ENCODE results near the gene P2RY11. TPM values are rescaled to one million over a fixed set of nuclear protein-coding genes. Genes with fewer than 3 reads are reported as not detected.

P2RY11 gene
- total RNA-seq, 1 donor from 2014 or later: 27.7 TPM

- intact Hi-C loops (cut with micrococcal nuclease): no loop called here
Observed at GRCh38 chr19:10092648-10093294, 18.7 kb upstream of the P2RY11 start.

GRCh38 chr19:10093295-10094186 is 18.0 kb upstream of the P2RY11 start:
- intact Hi-C loops (cut with micrococcal nuclease): no loop called here

GRCh38 chr19:10095622-10095947 is 15.9 kb upstream of the P2RY11 start:
- intact Hi-C loops (cut with micrococcal nuclease): loop anchor here (5.0 kb wide), 1 partner anchor 953 kb away; the partner anchor contains the start of gene ZNF317

- intact Hi-C loops (cut with micrococcal nuclease): loop anchor here (1.0 to 5.0 kb wide), 3 partner anchors 8 to 954 kb away; partner anchors contain the start of genes SHFL and ZNF317
Observed at GRCh38 chr19:10095948-10096614, 15.4 kb upstream of the P2RY11 start.

GRCh38 chr19:10096615-10096963 is 14.9 kb upstream of the P2RY11 start:
- intact Hi-C loops (cut with micrococcal nuclease): loop anchor here (1.0 to 5.0 kb wide), 3 partner anchors 8 to 954 kb away; partner anchors contain the start of genes SHFL and ZNF317

- intact Hi-C loops (cut with micrococcal nuclease): loop anchor here (10.0 kb wide), 1 partner anchor 465 kb away; the partner anchor contains the start of genes CDKN2D and KRI1
Observed at GRCh38 chr19:10100163-10100785, 11.2 kb upstream of the P2RY11 start.

- intact Hi-C loops (cut with micrococcal nuclease): loop anchor here (10.0 kb wide), 1 partner anchor 462 kb away; the partner anchor contains the start of genes CDKN2D and KRI1
Observed at GRCh38 chr19:10102787-10103236, 8.7 kb upstream of the P2RY11 start.

- intact Hi-C loops (cut with micrococcal nuclease): loop anchor here (1.0 to 10.0 kb wide), 3 partner anchors 8 to 461 kb away; partner anchors contain the start of genes CDKN2D, EIF3G and KRI1
Observed at GRCh38 chr19:10104130-10104513, 7.4 kb upstream of the P2RY11 start.

- intact Hi-C loops (cut with micrococcal nuclease): loop anchor here (1.0 to 10.0 kb wide), 5 partner anchors 9 to 460 kb away; partner anchors contain the start of genes CDKN2D, EIF3G, KRI1 and MRPL4
Observed at GRCh38 chr19:10104665-10105508, 6.6 kb upstream of the P2RY11 start.

GRCh38 chr19:10105509-10106099 is 5.9 kb upstream of the P2RY11 start:
- intact Hi-C loops (cut with micrococcal nuclease): loop anchor here (2.0 to 10.0 kb wide), 4 partner anchors 13 to 459 kb away; partner anchors contain the start of genes CDKN2D, EIF3G, KRI1 and MRPL4

GRCh38 chr19:10106100-10106936 is 5.2 kb upstream of the P2RY11 start, which contains the start of gene PPAN:
TSS of gene PPAN (plus strand) at chr19:10106362. CDS start at chr19:10106395, 33 bp downstream.
- intact Hi-C loops (cut with micrococcal nuclease): loop anchor here (5.0 to 10.0 kb wide), 3 partner anchors 146 to 458 kb away; partner anchors contain the start of genes CDKN2D, KRI1 and MRPL4

GRCh38 chr19:10107254-10107653 is 4.2 kb upstream of the P2RY11 start:
- intact Hi-C loops (cut with micrococcal nuclease): loop anchor here (5.0 to 10.0 kb wide), 3 partner anchors 145 to 458 kb away; partner anchors contain the start of genes CDKN2D, KRI1 and MRPL4

GRCh38 chr19:10107817-10108367 is 3.6 kb upstream of the P2RY11 start:
- intact Hi-C loops (cut with micrococcal nuclease): loop anchor here (5.0 to 10.0 kb wide), 3 partner anchors 144 to 457 kb away; partner anchors contain the start of genes CDKN2D, KRI1 and MRPL4

GRCh38 chr19:10109528-10109927 is 2.0 kb upstream of the P2RY11 start:
- intact Hi-C loops (cut with micrococcal nuclease): loop anchor here (5.0 to 10.0 kb wide), 3 partner anchors 143 to 455 kb away; partner anchors contain the start of genes CDKN2D, KRI1 and MRPL4

GRCh38 chr19:10110076-10110971 is 1.2 kb upstream of the P2RY11 start:
- intact Hi-C loops (cut with micrococcal nuclease): loop anchor here (5.0 kb wide), 1 partner anchor 178 kb away; no protein-coding TSS in a partner anchor

- intact Hi-C loops (cut with micrococcal nuclease): loop anchor here (5.0 kb wide), 1 partner anchor 179 kb away; no protein-coding TSS in a partner anchor
Observed at GRCh38 chr19:10110972-10111317, 548 bp upstream of the P2RY11 start.

Measured in T-helper 2 cell treated with Interferon-gamma antibody and Interleukin-4, amounts not matched to agents 100 ng/mL and 5 ng/mL, for 36 hours (primary cell).